Activated CD4-positive, CD25-positive, alpha-beta regulatory T cell treated with anti-CD3 and anti-CD28 coated beads, Interleukin-2, amount 50 U/mL, for 24 hours (primary cell): ENCODE data around the gene NF1.
"Not testable (repeated sequence)": the region's sequence is repeated elsewhere in the genome, so short reads cannot be mapped to it uniquely, and the experiment has no call there.

ENCODE experiments used
- ATAC-seq, 2 donors: fragments of 150-1000 bp; cut with Tn5 transposase; one replicate each; pipeline ENCODE4 v1.10.0; 2021; ENCODE audit warnings: mild to moderate bottlenecking in 1 of 2, moderate library complexity in 1 of 2

NF1 gene

GRCh38 chr17:31339906-31340661, 245.3 kb downstream of the NF1 start:
- ATAC-seq: no peak

- ATAC-seq: not testable (repeated sequence)
Measured at GRCh38 chr17:31345191-31345747, 250.5 kb downstream of the NF1 start.

GRCh38 chr17:31349454-31349853, 254.7 kb downstream of the NF1 start:
- no peak for ATAC-seq

GRCh38 chr17:31355935-31356334, 261.2 kb downstream of the NF1 start:
- no peak for ATAC-seq

- ATAC-seq: no peak
Measured at GRCh38 chr17:31357091-31357490, 262.3 kb downstream of the NF1 start.

- ATAC-seq: no peak
Measured at GRCh38 chr17:31357839-31358394, 263.1 kb downstream of the NF1 start.

GRCh38 chr17:31364012-31364411, 269.2 kb downstream of the NF1 start:
- no peak for ATAC-seq

- ATAC-seq: no peak
Measured at GRCh38 chr17:31366088-31366487, 271.3 kb downstream of the NF1 start.

- ATAC-seq: no peak
Measured at GRCh38 chr17:31369266-31369665, 274.5 kb downstream of the NF1 start.

GRCh38 chr17:31371511-31372097, 276.8 kb downstream of the NF1 start:
- ATAC-seq: no peak

- peak; percentile 59 to 63 for ATAC-seq
Measured at GRCh38 chr17:31373150-31374093, 278.6 kb downstream of the NF1 start.

- no peak for ATAC-seq
Measured at GRCh38 chr17:31374094-31374447, 279.3 kb downstream of the NF1 start.

GRCh38 chr17:31374503-31374902, 279.7 kb downstream of the NF1 start:
- ATAC-seq: no peak

GRCh38 chr17:31378638-31379037, 283.9 kb downstream of the NF1 start:
- ATAC-seq: no peak

GRCh38 chr17:31379597-31380205, 284.9 kb downstream of the NF1 start:
- no peak for ATAC-seq

- no peak for ATAC-seq
Measured at GRCh38 chr17:31381165-31381668, 286.4 kb downstream of the NF1 start.

GRCh38 chr17:31382668-31383275, 288.0 kb downstream of the NF1 start:
- not testable (repeated sequence) for ATAC-seq

- ATAC-seq: not testable (repeated sequence)
Measured at GRCh38 chr17:31383488-31383887, 288.7 kb downstream of the NF1 start.

- ATAC-seq: no peak
Measured at GRCh38 chr17:31385428-31386285, 290.9 kb downstream of the NF1 start.

GRCh38 chr17:31386542-31387075, 291.8 kb downstream of the NF1 start:
- no peak for ATAC-seq
